Vagina (tissue), 2 donors: Measurements from ENCODE around the gene SDCBP2. TPM values are rescaled to one million over a fixed set of nuclear protein-coding genes. Genes with fewer than 3 reads are reported as not detected.

Experiments used
- DNase-seq, 2 donors: peaks; one replicate each; pipeline ENCODE4 v3.0.0-alpha.2; 2017; ENCODE audit errors: extremely low spot score in 2 of 2
- H3K27ac ChIP-seq: fragments of 200-600 bp; sonication (generic); one replicate; pipeline ENCODE4 v1.5.1; 2019
- H3K27me3 ChIP-seq: fragments of 200-600 bp; sonication (generic); one replicate; pipeline ENCODE4 v1.5.1; 2019
- H3K36me3 ChIP-seq, 2 donors: fragments of 200-600 bp; sonication (generic); one replicate each; pipeline ENCODE4 v1.5.1; 2017 to 2019
- H3K4me1 ChIP-seq: fragments of 200-600 bp; sonication (generic); one replicate; pipeline ENCODE4 v1.5.1; 2019
- H3K4me3 ChIP-seq, 2 donors: fragments of 200-600 bp; sonication (generic); 1 replicate in 1 of 2; 2 replicates in 1 of 2; pipeline ENCODE4 v1.5.1; 2016 to 2019
- H3K9me3 ChIP-seq: fragments of 200-600 bp; sonication (generic); one replicate; pipeline ENCODE4 v1.5.1; 2019
- CTCF ChIP-seq, 3 experiments: fragments of 450-650 bp in 2 of 3; fragments of 200-600 bp in 1 of 3; sonication (generic) in 1 of 3; IDR thresholded peaks; one replicate each; pipeline ENCODE4 v1.5.1; 2017 to 2019; ENCODE audit warnings: antibody characterized with exemption in 3 of 3, mild to moderate bottlenecking in 2 of 3, moderate library complexity in 2 of 3
- POLR2A ChIP-seq, 2 donors: fragments of 450-650 bp; IDR thresholded peaks; one replicate each; pipeline ENCODE4 v1.6.1; 2017; ENCODE audit warnings: antibody characterized with exemption in 2 of 2, mild to moderate bottlenecking in 2 of 2, moderate library complexity in 2 of 2
- POLR2AphosphoS5 ChIP-seq, 2 donors: sonication (generic); formaldehyde crosslinking; IDR thresholded peaks; one replicate each; pipeline ENCODE4 v1.9.0; 2017; ENCODE audit warnings: antibody characterized with exemption in 2 of 2, mild to moderate bottlenecking in 2 of 2, low read depth in 1 of 2; ENCODE audit not compliant: insufficient read depth in 1 of 2
- intact Hi-C: fragments of 100-400 bp; cut with DNase I; formaldehyde crosslinking; loops from one replicate; pipeline ENCODE4 v1.15.1; 2023
- total RNA-seq: library from RNA; depleted of rRNA; stranded (reverse); fragments of >200 nt; gene quantifications from one replicate; pipeline ENCODE4 v1.2.3, GENCODE V29; 2016

Gene SDCBP2
- total RNA-seq, 1 donor from 2014 or later, result 43.5 TPM

GRCh38 chr20:1319462-1319861, 9.5 kb downstream of the SDCBP2 start:
- H3K27ac ChIP-seq, result no peak overlapping the region
- no peak for TF ChIP-seq POLR2A (IDR thresholded peaks at IDR 0.05)
- no peak for TF ChIP-seq CTCF (IDR thresholded peaks at IDR 0.05)
- TF ChIP-seq POLR2AphosphoS5 (IDR thresholded peaks at IDR 0.05; ENCODE audit: insufficient read depth in 1 of 2, low read depth in 1 of 2), result no peak
- H3K9me3 ChIP-seq, result no peaks in the 10 kb centered on the region
- intact Hi-C loops, result no loop called here
- H3K27me3 ChIP-seq, result no peaks in the 10 kb centered on the region
- H3K36me3 ChIP-seq, result no peaks in the 10 kb centered on the region
- DNase-seq, result no peak
- H3K4me1 ChIP-seq, result peaks cover 2% of the 10 kb centered on the region
- H3K4me3 ChIP-seq, result no peak overlapping the region

DNA sequence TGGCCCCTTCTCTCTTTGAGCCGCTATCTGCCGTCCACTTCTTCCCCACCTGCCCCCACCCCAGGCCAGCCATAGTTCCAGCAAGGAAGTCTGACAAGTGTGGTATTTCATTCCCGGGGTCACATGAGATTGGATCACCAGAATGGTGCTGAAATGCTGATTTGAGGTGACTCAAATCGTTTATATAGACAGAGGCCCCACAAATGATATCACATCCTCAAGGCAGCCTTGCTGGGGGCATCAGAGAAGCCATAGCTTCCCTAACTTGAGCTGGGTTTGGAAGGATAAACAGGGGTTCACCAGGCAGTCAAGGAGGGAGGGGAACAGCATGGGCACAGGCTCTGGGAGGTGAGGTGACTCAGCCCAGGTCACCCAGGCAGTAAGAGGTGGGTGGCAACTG, 9.9 kb downstream of the SDCBP2 start:
- no peak for DNase-seq
- Histone ChIP-seq H3K27me3 (no peaks in the 10 kb centered on the region), H3K36me3 (no peaks in the 10 kb centered on the region), H3K27ac (no peak overlapping the region), H3K4me1 (peaks cover 1% of the 10 kb centered on the region), H3K4me3 (no peak overlapping the region), H3K9me3 (no peaks in the 10 kb centered on the region)
- TF ChIP-seq POLR2AphosphoS5 (IDR thresholded peaks at IDR 0.05; ENCODE audit: insufficient read depth in 1 of 2, low read depth in 1 of 2) (no peak), CTCF (IDR thresholded peaks at IDR 0.05) (no peak), POLR2A (IDR thresholded peaks at IDR 0.05) (no peak)
- intact Hi-C loops, result no loop called here

DNA sequence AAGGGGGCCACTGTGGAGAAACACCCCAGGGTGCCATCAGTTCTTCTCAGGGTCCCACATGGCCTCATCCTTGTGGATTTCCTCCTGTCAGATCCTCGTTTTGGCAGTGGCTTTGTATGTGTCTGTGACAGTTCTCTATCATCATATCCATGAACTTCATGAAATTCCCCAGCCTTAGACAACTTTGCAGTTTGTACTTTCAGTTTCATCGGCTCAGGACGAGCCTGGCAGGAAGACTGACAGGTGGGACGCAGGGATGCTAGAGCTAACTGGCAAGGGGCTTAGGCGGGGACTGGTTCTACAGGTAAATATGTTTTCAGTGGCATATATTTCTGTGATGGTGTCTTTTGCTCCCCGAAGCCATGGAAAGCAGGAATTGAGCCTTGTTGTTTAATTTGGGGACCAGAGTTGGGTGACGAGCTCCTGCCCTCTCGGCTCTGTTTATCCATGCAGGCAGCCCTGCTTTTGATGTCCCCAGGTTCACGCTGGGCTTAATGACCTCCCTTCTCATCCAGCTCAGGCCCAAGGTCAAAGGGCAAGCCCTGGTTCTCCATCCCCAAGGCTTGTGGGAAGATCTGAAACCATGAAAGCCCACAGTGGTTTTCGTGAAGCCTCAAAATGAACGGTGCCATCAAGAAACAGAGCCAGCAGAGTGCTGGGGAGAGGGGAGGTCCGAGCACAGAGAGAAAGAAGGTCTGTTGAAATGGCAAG, 11.2 kb downstream of the SDCBP2 start:
- Histone ChIP-seq H3K27ac (no peak overlapping the region), H3K36me3 (no peaks in the 10 kb centered on the region), H3K27me3 (no peaks in the 10 kb centered on the region), H3K4me3 (no peak overlapping the region), H3K9me3 (no peaks in the 10 kb centered on the region), H3K4me1 (peaks cover 9% of the 10 kb centered on the region)
- no peak for DNase-seq
- TF ChIP-seq CTCF (IDR thresholded peaks at IDR 0.05) (no peak), POLR2A (IDR thresholded peaks at IDR 0.05) (no peak), POLR2AphosphoS5 (IDR thresholded peaks at IDR 0.05; ENCODE audit: insufficient read depth in 1 of 2, low read depth in 1 of 2) (no peak)
- intact Hi-C loops, result loop anchor here (1.0 kb wide), 1 partner anchor 118 kb away; no protein-coding TSS in a partner anchor

DNA sequence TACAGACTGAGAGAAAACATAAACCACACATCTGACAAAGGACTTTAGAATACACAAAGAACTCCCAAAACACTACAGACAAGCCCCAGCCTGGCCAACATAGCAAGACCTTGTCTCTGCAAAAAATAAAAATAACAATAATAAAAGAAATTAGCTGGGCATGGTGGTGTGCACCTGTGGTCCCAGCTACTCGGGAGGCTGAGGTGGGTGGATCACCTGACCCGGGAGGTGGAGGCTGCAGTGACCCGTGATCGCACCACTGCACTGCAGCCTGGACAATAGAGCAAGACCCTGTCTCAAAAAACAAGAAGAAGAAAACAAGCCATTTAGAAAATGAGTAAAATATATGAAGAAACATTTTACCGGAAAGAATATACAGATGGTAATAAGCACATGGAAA, 13.1 kb downstream of the SDCBP2 start:
- Histone ChIP-seq H3K27me3 (no peaks in the 10 kb centered on the region), H3K27ac (no peak overlapping the region), H3K9me3 (no peaks in the 10 kb centered on the region), H3K36me3 (no peaks in the 10 kb centered on the region), H3K4me1 (peaks cover 9% of the 10 kb centered on the region), H3K4me3 (no peak overlapping the region)
- TF ChIP-seq POLR2A (IDR thresholded peaks at IDR 0.05) (no peak), POLR2AphosphoS5 (IDR thresholded peaks at IDR 0.05; ENCODE audit: insufficient read depth in 1 of 2, low read depth in 1 of 2) (no peak), CTCF (IDR thresholded peaks at IDR 0.05) (no peak)
- intact Hi-C loops, result no loop called here
- DNase-seq, result no peak

DNA sequence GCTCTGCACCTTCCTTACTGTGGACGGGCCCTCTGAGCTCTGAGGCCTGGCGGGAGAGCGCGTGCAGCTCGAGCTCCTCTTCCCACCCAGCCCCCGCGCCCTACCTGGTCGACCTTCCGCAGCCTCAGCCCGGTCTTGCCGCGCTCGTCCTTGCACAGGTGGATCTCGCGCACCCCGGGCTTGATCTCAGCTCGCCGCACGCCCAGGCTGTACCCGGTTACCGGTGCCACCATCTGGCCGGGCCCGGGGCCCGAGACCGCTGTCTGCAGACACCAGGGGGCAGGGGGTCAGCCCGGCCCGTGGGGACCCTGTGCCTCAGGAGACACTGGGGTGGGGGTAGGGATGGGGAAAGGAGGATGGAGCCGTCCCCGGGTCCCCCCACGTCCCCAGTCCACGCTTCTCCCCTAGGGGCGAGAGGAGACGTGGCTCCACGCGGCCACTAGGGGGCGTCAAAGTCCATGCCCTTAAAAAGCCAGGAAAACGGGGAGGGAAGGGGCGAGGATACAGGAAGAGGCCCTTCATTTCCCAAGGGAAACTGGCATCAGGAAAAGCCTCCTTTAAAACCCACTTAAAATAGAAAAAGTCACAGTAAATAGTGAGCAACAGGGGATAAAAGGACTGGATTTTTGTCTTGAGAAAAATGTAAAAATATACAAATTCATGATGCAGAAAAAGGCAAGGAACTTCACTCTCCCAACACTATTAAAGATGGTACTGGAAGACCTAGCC, 15.5 kb downstream of the SDCBP2 start:
- H3K27me3 ChIP-seq, result no peaks in the 10 kb centered on the region
- no peak for DNase-seq
- H3K4me3 ChIP-seq, result peak overlapping the region in 1 of 2 donors; percentile 46
- H3K9me3 ChIP-seq, result no peaks in the 10 kb centered on the region
- H3K27ac ChIP-seq, result no peak overlapping the region
- H3K4me1 ChIP-seq, result peaks cover 9% of the 10 kb centered on the region
- peak in 1 of 2 donors; percentile 23 for TF ChIP-seq POLR2AphosphoS5 (IDR thresholded peaks at IDR 0.05; ENCODE audit: insufficient read depth in 1 of 2, low read depth in 1 of 2)
- no peak for TF ChIP-seq POLR2A (IDR thresholded peaks at IDR 0.05)
- peak; percentile 95 to 96 (median 95) for TF ChIP-seq CTCF (IDR thresholded peaks at IDR 0.05)
- intact Hi-C loops, result loop anchor here (2.0 kb wide), 1 partner anchor 123 kb away; no protein-coding TSS in a partner anchor
- H3K36me3 ChIP-seq, result no peaks in the 10 kb centered on the region
